ENCODE measurements around the gene CCN6.

CCN6 gene

GRCh38 chr6:112005013-112005371, 48.9 kb upstream of the CCN6 start:
- TF ChIP-seq TRIM28 (IDR thresholded peaks at IDR 0.05; ENCODE audit: borderline replicate concordance, low read length) (no peak), ZBTB20 (tag by site-specific recombination; IDR thresholded peaks at IDR 0.05) (peak; percentile 58)
- no peaks in the 10 kb centered on the region for H3K9me3 ChIP-seq (ENCODE audit: control insufficient read depth, insufficient read depth, low read depth, low read length)
- CTCF ChIA-PET, result interaction anchor here (0.7 to 1.1 kb wide), 3 partner anchors 24 to 295 kb away, joined by 3 to 4 read pairs (median 3); no protein-coding TSS in a partner anchor
- POLR2A ChIA-PET, result no interaction called here
- H3K27ac ChIP-seq (ENCODE audit: extremely low read depth, low read depth, low read length), result no peak overlapping the region
- H3K4me3 ChIP-seq (ENCODE audit: low read depth, low read length), result no peak overlapping the region
- H3K36me3 ChIP-seq (ENCODE audit: control insufficient read depth in 2 of 2, insufficient read depth in 1 of 2, low read length in 2 of 2), result no peaks in the 10 kb centered on the region
- H3K4me1 ChIP-seq (ENCODE audit: control insufficient read depth, insufficient read depth, low read length), result no peaks in the 10 kb centered on the region

- TF ChIP-seq ZBTB20 (tag by site-specific recombination; IDR thresholded peaks at IDR 0.05) (peak; percentile 43; the same call in 1 of the 2 replicates), ZNF324 (tag by site-specific recombination; IDR thresholded peaks at IDR 0.05) (no peak)
- no peaks in the 10 kb centered on the region for H3K4me1 ChIP-seq (ENCODE audit: control insufficient read depth, insufficient read depth, low read length)
- H3K4me3 ChIP-seq (ENCODE audit: low read depth, low read length), result no peak overlapping the region
- POLR2A ChIA-PET, result no interaction called here
- CTCF ChIA-PET, result interaction anchor here (0.6 to 4.3 kb wide), 5 partner anchors 9 to 363 kb away, joined by 3 to 41 read pairs (median 11); no protein-coding TSS in a partner anchor
- no peaks in the 10 kb centered on the region for H3K36me3 ChIP-seq (ENCODE audit: control insufficient read depth in 2 of 2, insufficient read depth in 1 of 2, low read length in 2 of 2)
- no peaks in the 10 kb centered on the region for H3K9me3 ChIP-seq (ENCODE audit: control insufficient read depth, insufficient read depth, low read depth, low read length)
- no peak overlapping the region for H3K27ac ChIP-seq (ENCODE audit: extremely low read depth, low read depth, low read length)
These were observed 46.6 kb upstream of the CCN6 start for GRCh38 chr6:112007254-112007653.

GRCh38 chr6:112007805-112008204, 46.1 kb upstream of the CCN6 start:
- ChIA-PET CTCF (interaction anchor here (0.5 to 4.3 kb wide), 8 partner anchors 10 to 535 kb away, joined by 3 to 41 read pairs (median 4); no protein-coding TSS in a partner anchor), POLR2A (no interaction called here)
- no peak overlapping the region for H3K4me3 ChIP-seq (ENCODE audit: low read depth, low read length)
- H3K27ac ChIP-seq (ENCODE audit: extremely low read depth, low read depth, low read length), result no peak overlapping the region
- no peaks in the 10 kb centered on the region for H3K4me1 ChIP-seq (ENCODE audit: control insufficient read depth, insufficient read depth, low read length)
- no peaks in the 10 kb centered on the region for H3K36me3 ChIP-seq (ENCODE audit: control insufficient read depth in 2 of 2, insufficient read depth in 1 of 2, low read length in 2 of 2)
- no peak for TF ChIP-seq ZNF169 (tag by site-specific recombination; IDR thresholded peaks at IDR 0.05)
- no peaks in the 10 kb centered on the region for H3K9me3 ChIP-seq (ENCODE audit: control insufficient read depth, insufficient read depth, low read depth, low read length)

GRCh38 chr6:112008482-112008881, 45.4 kb upstream of the CCN6 start:
- no peak overlapping the region for H3K27ac ChIP-seq (ENCODE audit: extremely low read depth, low read depth, low read length)
- ChIA-PET CTCF (interaction anchor here (0.5 to 4.3 kb wide), 10 partner anchors 11 to 536 kb away, joined by 3 to 41 read pairs (median 4); no protein-coding TSS in a partner anchor), POLR2A (no interaction called here)
- no peaks in the 10 kb centered on the region for H3K9me3 ChIP-seq (ENCODE audit: control insufficient read depth, insufficient read depth, low read depth, low read length)
- H3K36me3 ChIP-seq (ENCODE audit: control insufficient read depth in 2 of 2, insufficient read depth in 1 of 2, low read length in 2 of 2), result no peaks in the 10 kb centered on the region
- no peaks in the 10 kb centered on the region for H3K4me1 ChIP-seq (ENCODE audit: control insufficient read depth, insufficient read depth, low read length)
- no peak overlapping the region for H3K4me3 ChIP-seq (ENCODE audit: low read depth, low read length)
- TF ChIP-seq ZNF558 (tag by site-specific recombination; IDR thresholded peaks at IDR 0.05), result no peak
- no peak for TF ChIP-seq CTCF (tag by site-specific recombination; IDR thresholded peaks at IDR 0.05)
- TF ChIP-seq ZNF449 (tag by site-specific recombination; IDR thresholded peaks at IDR 0.05), result no peak
- no peak for TF ChIP-seq ZNF544 (tag by site-specific recombination; IDR thresholded peaks at IDR 0.05)
- no peak for TF ChIP-seq ZNF513 (tag by site-specific recombination; IDR thresholded peaks at IDR 0.05)
- no peak for TF ChIP-seq ZNF626 (tag by site-specific recombination; IDR thresholded peaks at IDR 0.05)
- TF ChIP-seq ZBTB20 (tag by site-specific recombination; IDR thresholded peaks at IDR 0.05), result peak; percentile 69

Data from HEK293 (cell line).